GM12878 (cell line): ENCODE measurements around the gene KCNJ16. TPM values are rescaled to one million over a fixed set of nuclear protein-coding genes. Genes with fewer than 3 reads are reported as not detected.

Experiments
- ATAC-seq: fragments of 200-7000 bp; cut with Tn5 transposase; 3 replicates; pipeline ENCODE4 v1.9.1; 2020; ENCODE audit warnings: mild to moderate bottlenecking, moderate library complexity
- BruUV-seq: library from RNA; stranded (reverse); fragments of 400-500 nt; replicated peaks from 2 replicates; lab custom pipeline; 2021; lab: Mats Ljungman, UMichigan
- CTCF ChIA-PET: fragments of 300-600 bp; sonication (Branson Sonifier 250); formaldehyde crosslinking; extraction: SDS; loops from one replicate; lab custom pipeline; 2021; ENCODE audit warnings: inconsistent platforms; lab: Yijun Ruan, JAX
- POLR2A ChIA-PET: fragments of 350-600 bp; formaldehyde crosslinking; extraction: SDS; loops from one replicate; lab custom pipeline; 2021; ENCODE audit warnings: inconsistent platforms; lab: Charles Lee
- RAD21 ChIA-PET: fragments of 300-600 bp; sonication (Branson Sonifier 250); formaldehyde crosslinking; loops from one replicate; lab custom pipeline; 2023; ENCODE audit warnings: antibody characterized with exemption; ENCODE audit not compliant: unreplicated experiment; lab: Charles Lee
- SMC1A ChIA-PET: fragments of 300-600 bp; sonication (Branson Sonifier 250); formaldehyde crosslinking; loops from one replicate; lab custom pipeline; 2023; ENCODE audit not compliant: unreplicated experiment, uncharacterized antibody; lab: Charles Lee
- DNase-seq: peaks from one replicate; pipeline ENCODE4 v3.0.0-alpha.2; 2011; ENCODE audit warnings: low read depth, low spot score
- FAIRE-seq: peaks from 3 replicates; lab custom pipeline; 2011; peaks lifted over from hg19 to GRCh38; lab: Jason Lieb, UNC
- H2AFZ ChIP-seq: 2 replicates; pipeline ENCODE4 v1.6.0; 2011; ENCODE audit warnings: low read depth, low read length, control low read depth; ENCODE audit not compliant: control insufficient read depth
- H3K27ac ChIP-seq: 2 replicates; pipeline ENCODE4 v1.5.1; 2011; ENCODE audit warnings: control low read depth; ENCODE audit not compliant: control insufficient read depth, insufficient read depth
- H3K27me3 ChIP-seq, 2 experiments: replicated peaks in 1 of 2; 2 replicates each; pipeline versions ENCODE4 v1.6.0 to v1.6.1; 2011; ENCODE audit warnings: low read length in 1 of 2; ENCODE audit not compliant: control insufficient read depth in 2 of 2, insufficient read depth in 2 of 2
- H3K36me3 ChIP-seq, 2 experiments: 2 replicates each; pipeline ENCODE4 v1.5.1; 2011; ENCODE audit warnings: low read length in 1 of 2; ENCODE audit not compliant: control insufficient read depth in 2 of 2, insufficient read depth in 2 of 2
- H3K4me1 ChIP-seq: 2 replicates; pipeline ENCODE4 v1.6.1; 2011; ENCODE audit warnings: mild to moderate bottlenecking, low read length, moderate library complexity, mixed read lengths; ENCODE audit not compliant: control insufficient read depth, insufficient read depth
- H3K4me2 ChIP-seq: 2 replicates; pipeline ENCODE4 v1.6.0; 2011; ENCODE audit warnings: control low read depth; ENCODE audit not compliant: control insufficient read depth, insufficient read depth
- H3K4me3 ChIP-seq: fragments of 200-600 bp; sonication (generic); 2 replicates; pipeline ENCODE4 v1.5.1; 2016
- H3K79me2 ChIP-seq: 2 replicates; pipeline ENCODE4 v1.6.0; 2011; ENCODE audit warnings: low read length; ENCODE audit not compliant: control insufficient read depth, insufficient read depth
- H3K9ac ChIP-seq: 2 replicates; pipeline ENCODE4 v1.8.0; 2011; ENCODE audit warnings: low read length, control low read depth, mixed read lengths; ENCODE audit not compliant: control insufficient read depth, insufficient read depth
- H3K9me3 ChIP-seq: replicated peaks from 3 replicates; pipeline ENCODE4 v1.5.1; 2011; ENCODE audit warnings: mild to moderate bottlenecking, low read length; ENCODE audit not compliant: control insufficient read depth, insufficient read depth
- H4K20me1 ChIP-seq: 2 replicates; pipeline ENCODE4 v1.6.0; 2011; ENCODE audit not compliant: control insufficient read depth, insufficient read depth
- GATAD2B ChIP-seq: fragments of 450-650 bp; conservative IDR thresholded peaks from 2 replicates; pipeline ENCODE4 v1.6.1; 2017; ENCODE audit warnings: low read depth, mild to moderate bottlenecking, moderate library complexity
- MEF2A ChIP-seq: IDR thresholded peaks from 2 replicates; pipeline ENCODE4 v1.6.1; 2011; ENCODE audit warnings: low read depth, mild to moderate bottlenecking, low read length, moderate library complexity; ENCODE audit not compliant: insufficient read depth
- SREBF1 ChIP-seq: IDR thresholded peaks from 2 replicates; pipeline ENCODE4 v1.6.1; 2012; ENCODE audit warnings: mild to moderate bottlenecking, low read length
- STAT1 ChIP-seq: fragments of 450-650 bp; conservative IDR thresholded peaks from 2 replicates; pipeline ENCODE4 v1.6.1; 2014; ENCODE audit warnings: antibody characterized with exemption, mild to moderate bottlenecking
- WGBS: methylation state at CpG from one replicate; pipeline ENCODE4 v1.1.6; 2016; ENCODE audit warnings: low lambda C conversion rate; ENCODE audit not compliant: insufficient replicate concordance, insufficient coverage; ENCODE audit errors: missing lambda C conversion rate; 5-methylcytosine and 5-hydroxymethylcytosine counted together
- in situ Hi-C: fragments of 300-500 bp; cut with MboI; formaldehyde crosslinking; loops from 9 replicates; pipeline ENCODE4 v1.14.3; 2018; ENCODE audit warnings: mixed read lengths
- intact Hi-C: fragments of 100-400 bp; cut with micrococcal nuclease; formaldehyde crosslinking; loops from one replicate; pipeline ENCODE4 v1.14.2; 2022; ENCODE audit not compliant: unreplicated experiment
- polyA plus RNA-seq, 11 experiments: library from polyadenylated mRNA; depleted of rRNA in 4 of 11; unstranded in 6 of 11; stranded (reverse) in 5 of 11; fragments of >200 nt; fragmentation: Nextera tagmentation in 4 of 11; fragmentation: Illumina TruSeq in 1 of 11; extraction: Ambion mirVana in 4 of 11; extraction: Trizol in 1 of 11; gene quantifications; 1 replicate in 1 of 11; 2 replicates in 10 of 11; pipeline versions ENCODE4 v1.2.1 to v1.2.3, GENCODE V29; 2011 to 2016; ENCODE audit warnings: inconsistent platforms in 2 of 11, missing spikeins in 2 of 11, low read depth in 1 of 11
- total RNA-seq, 4 experiments: library from RNA; depleted of rRNA in 3 of 4; stranded (reverse); fragments of >200 nt in 3 of 4; fragmentation: Illumina TruSeq in 1 of 4; extraction: Trizol in 1 of 4; gene quantifications; 2 replicates each; pipeline versions ENCODE4 v1.2.1 to v1.2.3, GENCODE V29; 2013 to 2021
- TF ChIP-seq, protein P1 (sequence below): fragments of 450-650 bp; IDR thresholded peaks from 2 replicates; pipeline ENCODE4 v1.6.1; 2017; ENCODE audit warnings: mild to moderate bottlenecking, low read depth, inconsistent platforms; ENCODE audit not compliant: poor library complexity, severe bottlenecking

The KCNJ16 gene
- total and polyA plus RNA-seq, 10 of the 15 experiments (the other 5 are each of a cell fraction or from before 2014, with no cell fraction given), result 0.08 to 0.24 (median 0.20) TPM; not detected in 7

DNA sequence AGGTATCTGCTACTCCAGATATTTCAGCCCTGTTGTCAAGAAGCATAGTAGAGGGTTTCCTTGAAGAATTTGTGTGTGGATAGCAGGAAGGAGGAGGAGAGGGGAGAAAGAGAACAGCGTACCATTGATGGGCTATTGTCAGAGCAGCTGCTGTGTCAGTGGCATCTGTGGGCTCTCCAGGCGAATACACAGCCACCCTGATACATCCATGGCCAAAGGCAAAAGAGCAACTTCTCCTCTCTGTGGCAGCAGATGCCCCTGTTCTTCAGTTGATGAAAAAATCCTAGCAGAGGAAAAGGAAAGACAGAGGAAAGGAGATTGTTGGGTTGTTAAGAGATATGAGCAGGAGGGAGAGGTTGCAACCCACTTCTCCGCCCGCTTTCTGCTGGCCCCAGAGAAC, 82.1 kb downstream of the KCNJ16 start (continued):
- TF ChIP-seq GATAD2B, result no peak
- TF ChIP-seq SREBF1, result no peak
- TF ChIP-seq, all 136 proteins: peak for 0

DNA sequence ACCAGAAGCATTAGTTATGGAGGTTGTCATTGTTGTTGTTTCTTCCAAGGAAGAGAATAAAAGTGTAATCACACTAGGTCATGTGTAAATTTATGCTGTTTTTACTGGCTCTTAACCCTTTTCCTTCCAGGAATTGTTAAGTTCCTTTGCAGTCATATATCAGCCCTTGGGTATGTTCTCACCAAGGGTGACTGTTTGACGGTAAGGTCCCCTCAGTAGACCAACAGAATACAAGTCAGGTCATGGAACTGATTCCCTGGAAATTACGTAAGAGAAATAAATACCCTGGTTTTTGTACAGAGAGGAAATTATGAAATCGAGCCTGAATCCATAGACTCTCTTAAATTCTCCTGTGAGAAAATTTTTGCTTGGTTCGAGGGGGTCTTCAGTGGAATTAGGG, 83.2 kb downstream of the KCNJ16 start:
- no peak for FAIRE-seq
- no peak for TF ChIP-seq MEF2A
- no peak for TF ChIP-seq STAT1
- TF ChIP-seq, protein P1, sequence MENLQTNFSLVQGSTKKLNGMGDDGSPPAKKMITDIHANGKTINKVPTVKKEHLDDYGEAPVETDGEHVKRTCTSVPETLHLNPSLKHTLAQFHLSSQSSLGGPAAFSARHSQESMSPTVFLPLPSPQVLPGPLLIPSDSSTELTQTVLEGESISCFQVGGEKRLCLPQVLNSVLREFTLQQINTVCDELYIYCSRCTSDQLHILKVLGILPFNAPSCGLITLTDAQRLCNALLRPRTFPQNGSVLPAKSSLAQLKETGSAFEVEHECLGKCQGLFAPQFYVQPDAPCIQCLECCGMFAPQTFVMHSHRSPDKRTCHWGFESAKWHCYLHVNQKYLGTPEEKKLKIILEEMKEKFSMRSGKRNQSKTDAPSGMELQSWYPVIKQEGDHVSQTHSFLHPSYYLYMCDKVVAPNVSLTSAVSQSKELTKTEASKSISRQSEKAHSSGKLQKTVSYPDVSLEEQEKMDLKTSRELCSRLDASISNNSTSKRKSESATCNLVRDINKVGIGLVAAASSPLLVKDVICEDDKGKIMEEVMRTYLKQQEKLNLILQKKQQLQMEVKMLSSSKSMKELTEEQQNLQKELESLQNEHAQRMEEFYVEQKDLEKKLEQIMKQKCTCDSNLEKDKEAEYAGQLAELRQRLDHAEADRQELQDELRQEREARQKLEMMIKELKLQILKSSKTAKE, result no peak
- WGBS, result 32% methylated on average over 4 of the region's 4 CpGs
- Histone ChIP-seq H3K27me3 (no peaks in the 10 kb centered on the region), H3K4me3 (no peak overlapping the region), H3K27ac (no peak overlapping the region), H3K9ac (no peak overlapping the region), H2AFZ (no peak overlapping the region), H3K79me2 (no peaks in the 10 kb centered on the region), H3K36me3 (no peaks in the 10 kb centered on the region), H3K4me2 (no peak overlapping the region), H3K9me3 (no peaks in the 10 kb centered on the region), H4K20me1 (no peaks in the 10 kb centered on the region), H3K4me1 (no peaks in the 10 kb centered on the region)
- ChIA-PET CTCF (interaction anchor here (2.5 kb wide), 1 partner anchor 9 kb away, joined by 6 read pairs; no protein-coding TSS in a partner anchor), SMC1A (interaction anchor here (1.4 kb wide), 1 partner anchor 8 kb away, joined by 3 read pairs; no protein-coding TSS in a partner anchor), POLR2A (no interaction called here), RAD21 (interaction anchor here (0.7 kb wide), 1 partner anchor 246 kb away, joined by 4 read pairs; no protein-coding TSS in a partner anchor)
- in situ Hi-C loops, result no loop called here
- no TSS peak for BruUV-seq
- intact Hi-C loops, result loop anchor here (10.0 kb wide), 1 partner anchor 63 kb away; no protein-coding TSS in a partner anchor
- DNase-seq, result no peak
- no peak for ATAC-seq
